ENCODE data around the gene ARHGAP32.
A peak's percentile ranks its signal among the peaks of the same experiment; 100 is the strongest.

Gene ARHGAP32

DNA sequence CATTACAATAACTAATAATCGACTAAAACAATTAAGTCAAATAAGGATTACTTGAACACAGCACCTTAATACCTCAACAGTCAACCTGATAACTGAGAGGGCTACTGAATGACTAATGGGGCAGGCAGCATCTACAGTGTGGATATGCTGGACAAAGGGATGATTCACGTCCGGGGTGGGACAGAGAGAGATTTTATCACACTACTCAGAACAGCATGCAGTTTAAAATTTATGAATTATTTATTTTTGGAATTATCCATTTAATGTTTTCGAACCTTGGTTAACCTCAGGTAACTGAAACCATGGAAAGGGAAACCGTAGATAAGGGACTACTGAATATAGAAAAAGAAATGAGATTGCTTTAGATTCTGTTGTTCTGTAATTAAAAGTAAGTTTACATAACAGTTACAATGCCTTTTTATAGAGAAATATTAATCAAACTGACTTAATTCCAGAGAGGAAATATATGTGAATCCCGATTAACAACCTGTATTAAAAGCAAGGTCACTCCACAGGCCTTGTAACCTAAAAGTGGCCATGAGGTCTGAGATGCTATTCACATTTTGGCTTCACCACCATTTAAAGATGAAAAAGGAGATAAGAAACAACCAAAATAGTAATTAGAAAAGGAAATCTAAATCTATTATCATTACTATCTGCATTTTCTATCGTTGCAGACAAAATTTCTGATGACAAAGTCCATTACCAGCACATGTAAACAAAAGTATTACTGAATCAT is 130.5 kb downstream of the ARHGAP32 start:
- H3K27ac ChIP-seq: no peak overlapping the region
- ChIA-PET CTCF (no interaction called here), POLR2A (ENCODE audit: low non-redundant PET) (no interaction called here)
- peak; percentile 62 for DNase-seq (ENCODE audit: low spot score)
- TF ChIP-seq, protein P1, sequence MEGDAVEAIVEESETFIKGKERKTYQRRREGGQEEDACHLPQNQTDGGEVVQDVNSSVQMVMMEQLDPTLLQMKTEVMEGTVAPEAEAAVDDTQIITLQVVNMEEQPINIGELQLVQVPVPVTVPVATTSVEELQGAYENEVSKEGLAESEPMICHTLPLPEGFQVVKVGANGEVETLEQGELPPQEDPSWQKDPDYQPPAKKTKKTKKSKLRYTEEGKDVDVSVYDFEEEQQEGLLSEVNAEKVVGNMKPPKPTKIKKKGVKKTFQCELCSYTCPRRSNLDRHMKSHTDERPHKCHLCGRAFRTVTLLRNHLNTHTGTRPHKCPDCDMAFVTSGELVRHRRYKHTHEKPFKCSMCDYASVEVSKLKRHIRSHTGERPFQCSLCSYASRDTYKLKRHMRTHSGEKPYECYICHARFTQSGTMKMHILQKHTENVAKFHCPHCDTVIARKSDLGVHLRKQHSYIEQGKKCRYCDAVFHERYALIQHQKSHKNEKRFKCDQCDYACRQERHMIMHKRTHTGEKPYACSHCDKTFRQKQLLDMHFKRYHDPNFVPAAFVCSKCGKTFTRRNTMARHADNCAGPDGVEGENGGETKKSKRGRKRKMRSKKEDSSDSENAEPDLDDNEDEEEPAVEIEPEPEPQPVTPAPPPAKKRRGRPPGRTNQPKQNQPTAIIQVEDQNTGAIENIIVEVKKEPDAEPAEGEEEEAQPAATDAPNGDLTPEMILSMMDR (conservative IDR thresholded peaks at IDR 0.05; ENCODE audit: low read depth): no peak

DNA sequence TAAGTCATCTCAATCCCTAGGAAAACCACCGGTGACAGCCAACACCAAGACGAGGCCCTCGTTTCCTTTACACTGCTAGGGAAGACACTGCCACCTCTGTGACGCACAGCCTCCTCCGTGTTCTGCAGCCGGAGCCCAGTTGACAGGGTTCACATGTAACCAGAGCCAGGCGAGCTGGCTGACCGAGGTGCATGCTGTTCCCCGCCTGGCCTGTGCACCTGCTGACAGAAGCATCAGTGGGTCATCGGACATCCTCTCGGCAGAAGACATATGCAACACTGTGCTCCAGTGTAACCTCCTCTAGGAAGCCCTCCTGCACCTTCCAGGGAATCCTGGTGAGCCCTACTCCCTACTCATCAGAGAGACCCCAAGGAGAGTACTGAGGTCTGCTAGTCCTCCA is 135.2 kb downstream of the ARHGAP32 start:
- ChIA-PET CTCF (no interaction called here), POLR2A (ENCODE audit: low non-redundant PET) (no interaction called here)
- no peak for DNase-seq (ENCODE audit: low spot score)
- TF ChIP-seq, protein P1 (conservative IDR thresholded peaks at IDR 0.05; ENCODE audit: low read depth): no peak
- no peak overlapping the region for H3K27ac ChIP-seq

DNA sequence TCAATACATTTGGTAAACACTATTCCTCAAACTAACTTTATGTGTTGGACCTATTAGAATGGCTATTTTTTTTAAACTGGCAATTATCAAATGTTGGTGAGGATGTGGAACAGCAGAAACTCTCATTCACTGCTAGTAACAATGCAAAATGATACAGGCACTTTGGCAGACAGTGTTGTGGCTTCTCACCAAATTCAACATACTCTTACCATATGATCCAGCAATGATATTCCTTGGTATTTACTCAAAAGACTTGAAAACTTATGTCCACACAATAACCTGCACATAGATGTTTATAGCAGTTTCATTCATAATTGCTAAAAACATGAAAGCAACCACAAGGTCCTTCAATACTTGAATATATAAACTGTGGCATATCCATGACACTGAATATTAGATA is 136.9 kb downstream of the ARHGAP32 start:
- TF ChIP-seq, protein P1 (conservative IDR thresholded peaks at IDR 0.05; ENCODE audit: low read depth): no peak
- ChIA-PET CTCF (no interaction called here), POLR2A (ENCODE audit: low non-redundant PET) (no interaction called here)
- H3K27ac ChIP-seq: no peak overlapping the region
- DNase-seq (ENCODE audit: low spot score): no peak

DNA sequence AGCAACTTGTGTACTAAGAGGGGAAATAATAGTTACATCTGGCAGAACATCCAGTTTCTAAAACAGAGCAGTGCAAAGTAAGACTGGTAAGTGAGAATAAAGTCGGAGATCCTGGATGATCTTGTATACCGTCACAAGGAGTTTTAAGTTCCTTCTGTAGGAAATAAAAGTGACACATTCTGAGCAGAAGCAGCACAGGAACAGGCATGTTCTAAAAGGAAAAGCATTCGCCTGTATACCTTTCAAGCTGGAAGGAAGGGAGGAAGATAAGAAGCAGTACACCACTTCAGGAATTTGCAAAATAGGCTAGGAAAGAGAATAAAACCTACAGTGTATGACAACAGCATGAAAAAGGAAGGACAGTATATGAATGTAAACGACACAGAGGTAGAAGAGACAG is 143.2 kb downstream of the ARHGAP32 start:
- ChIA-PET CTCF (no interaction called here), POLR2A (ENCODE audit: low non-redundant PET) (no interaction called here)
- DNase-seq (ENCODE audit: low spot score): peak; percentile 1

DNA sequence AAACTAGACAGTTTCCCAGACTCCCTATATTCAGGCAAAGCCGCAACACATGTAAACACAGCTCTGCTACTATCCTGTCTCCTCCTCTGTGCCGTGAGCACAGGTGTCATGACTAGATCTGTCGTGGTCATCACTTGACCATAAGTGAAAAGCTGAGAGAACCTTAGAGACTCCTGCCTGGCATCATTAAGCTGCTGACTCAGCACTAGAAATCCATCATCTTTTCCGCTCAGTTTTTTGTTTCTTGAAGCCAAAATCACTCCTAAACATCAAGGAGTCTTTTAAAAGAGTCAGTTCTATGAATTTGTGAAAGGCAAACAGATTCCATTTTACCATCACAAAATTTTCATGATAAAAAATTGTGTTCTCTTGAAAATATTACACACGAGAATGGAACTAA is 147.0 kb downstream of the ARHGAP32 start:
- ChIA-PET POLR2A (ENCODE audit: low non-redundant PET) (no interaction called here), CTCF (no interaction called here)
- no peak for DNase-seq (ENCODE audit: low spot score)
- TF ChIP-seq, protein P1 (conservative IDR thresholded peaks at IDR 0.05; ENCODE audit: low read depth): no peak
- no peak overlapping the region for H3K27ac ChIP-seq

More for the DNA sequence above, 143.2 kb downstream of the ARHGAP32 start:
- no peak overlapping the region for H3K27ac ChIP-seq
- TF ChIP-seq, protein P1 (conservative IDR thresholded peaks at IDR 0.05; ENCODE audit: low read depth): no peak

DNA sequence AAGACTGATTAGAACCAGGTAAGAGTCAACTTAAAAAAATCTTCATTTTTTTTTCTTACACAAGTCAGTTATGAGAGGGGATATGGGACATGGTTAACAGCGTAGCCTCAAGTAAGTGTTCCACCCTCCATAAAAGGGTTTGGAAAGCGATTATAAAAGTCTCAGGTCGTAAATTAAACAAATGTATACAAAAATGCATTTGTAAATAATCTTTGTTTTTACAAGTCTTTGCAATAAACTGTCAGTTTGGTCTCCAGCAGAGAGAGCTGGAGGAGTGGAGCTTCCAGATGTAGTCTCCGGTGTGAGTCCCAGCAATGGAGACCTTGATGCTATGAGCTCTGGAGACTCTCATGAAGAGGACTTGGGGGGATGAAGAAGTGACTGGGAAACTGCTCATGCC is 149.6 kb downstream of the ARHGAP32 start:
- H3K27ac ChIP-seq: no peak overlapping the region
- ChIA-PET CTCF (no interaction called here), POLR2A (ENCODE audit: low non-redundant PET) (no interaction called here)
- DNase-seq (ENCODE audit: low spot score): no peak
- TF ChIP-seq, protein P1 (conservative IDR thresholded peaks at IDR 0.05; ENCODE audit: low read depth): no peak
